Measurements from ENCODE around the gene PTGER1. TPM values are rescaled to one million over a fixed set of nuclear protein-coding genes. Genes with fewer than 3 reads are reported as not detected.

Gene PTGER1
- total and polyA plus RNA-seq, 2 of the 13 experiments (the other 11 are each of a cell fraction or from before 2014, with no cell fraction given) = 0.13 TPM; not detected in 1

- TF ChIP-seq RBFOX2 (IDR thresholded peaks at IDR 0.05; ENCODE audit: low read depth, low read length) = peak; percentile 47
- no peak for TF ChIP-seq NPAS2 (CRISPR knock-in tag; IDR thresholded peaks at IDR 0.05; ENCODE audit: borderline replicate concordance)
- no peak for TF ChIP-seq U2AF2 (IDR thresholded peaks at IDR 0.05; ENCODE audit: low read depth, low read length)
- TF ChIP-seq ZNF235 (CRISPR knock-in tag; IDR thresholded peaks at IDR 0.05; ENCODE audit: borderline replicate concordance) = no peak
- peak; percentile 87 for TF ChIP-seq ZNF777 (CRISPR knock-in tag; IDR thresholded peaks at IDR 0.05)
- TF ChIP-seq ZNF10 (CRISPR knock-in tag; IDR thresholded peaks at IDR 0.05; ENCODE audit: borderline replicate concordance, low read depth) = no peak
- TF ChIP-seq ZNF687 (CRISPR knock-in tag; IDR thresholded peaks at IDR 0.05) = peak; percentile 83
- no peak for TF ChIP-seq ZNF549 (CRISPR knock-in tag; IDR thresholded peaks at IDR 0.05)
- TF ChIP-seq ZNF460 (CRISPR knock-in tag; IDR thresholded peaks at IDR 0.05; ENCODE audit: borderline replicate concordance) = no peak
- peak; percentile 50; the same call in 1 of the 2 replicates for TF ChIP-seq ZFY (CRISPR knock-in tag; IDR thresholded peaks at IDR 0.05)
- no peak for TF ChIP-seq POLR2A (IDR thresholded peaks at IDR 0.05; ENCODE audit: insufficient read depth in 1 of 2, low read depth in 2 of 2, low read length in 2 of 2)
- peak; percentile 34; the same call in 1 of the 2 replicates for TF ChIP-seq ATF7-NPFF (CRISPR knock-in tag; IDR thresholded peaks at IDR 0.05; ENCODE audit: low read depth)
- no peak for TF ChIP-seq ZBTB37 (CRISPR knock-in tag; IDR thresholded peaks at IDR 0.05)
- peak; percentile 51 for TF ChIP-seq ZFX (CRISPR knock-in tag; IDR thresholded peaks at IDR 0.05; ENCODE audit: low read depth)
- TF ChIP-seq XRCC5 (optimal IDR thresholded peaks at IDR 0.05; ENCODE audit: low read length) = peak; percentile 77
- TF ChIP-seq RBM22 (optimal IDR thresholded peaks at IDR 0.05; ENCODE audit: low read length) = peak; percentile 80
- no peak for TF ChIP-seq RFX5 (IDR thresholded peaks at IDR 0.05; ENCODE audit: low read depth, low read length)
- peak; percentile 58; the same call in 1 of the 2 replicates for TF ChIP-seq AKAP8 (CRISPR knock-in tag; IDR thresholded peaks at IDR 0.05)
- TF ChIP-seq CSRNP1 (CRISPR knock-in tag; IDR thresholded peaks at IDR 0.05) = no peak
- TF ChIP-seq SALL2 (CRISPR knock-in tag; IDR thresholded peaks at IDR 0.05) = 0 out of 2 replicates have a peak, but pooled peaks have one; percentile 10
- TF ChIP-seq ELF1 (CRISPR knock-in tag; IDR thresholded peaks at IDR 0.05) = peak; percentile 30; the same call in 1 of the 2 replicates
- TF ChIP-seq NR2F6 (IDR thresholded peaks at IDR 0.05) = no peak
- TF ChIP-seq NR2F6 (CRISPR knock-in tag; IDR thresholded peaks at IDR 0.05) = 0 out of 2 replicates have a peak, but pooled peaks have one; percentile 26
- peak; percentile 71; the same call in 1 of the 2 replicates for TF ChIP-seq NFKB2 (CRISPR knock-in tag; IDR thresholded peaks at IDR 0.05; ENCODE audit: borderline replicate concordance)
- TF ChIP-seq NR1H2 (CRISPR knock-in tag; IDR thresholded peaks at IDR 0.05; ENCODE audit: borderline replicate concordance, low read depth) = no peak
These were observed 2.8 kb downstream of the PTGER1 start (continued) for GRCh38 chr19:14472202-14472938.
